HepG2 (cell line): Measurements from ENCODE around the gene MED28. TPM values are rescaled to one million over a fixed set of nuclear protein-coding genes. Genes with fewer than 3 reads are reported as not detected.

Source experiments
- AKAP8 ChIP-seq: sonication (generic); formaldehyde crosslinking; IDR thresholded peaks from 2 replicates; pipeline ENCODE4 v1.5.1; 2020; ENCODE audit warnings: mild to moderate bottlenecking, missing genetic modification reagents
- CENPX ChIP-seq: sonication (generic); formaldehyde crosslinking; IDR thresholded peaks from 2 replicates; pipeline ENCODE4 v1.9.0; 2021; ENCODE audit warnings: mild to moderate bottlenecking, missing genetic modification reagents, moderate library complexity
- HOXA3 ChIP-seq: sonication (generic); formaldehyde crosslinking; IDR thresholded peaks from 2 replicates; pipeline ENCODE4 v1.5.0; 2020; ENCODE audit warnings: missing genetic modification reagents
- KDM5A ChIP-seq: fragments of 200-600 bp; sonication (generic); IDR thresholded peaks from 2 replicates; pipeline ENCODE4 v1.7.0; 2018; ENCODE audit warnings: antibody characterized with exemption, mild to moderate bottlenecking, low read length, borderline replicate concordance
- MBNL3 ChIP-seq: fragments of 250-450 bp; sonication (Bioruptor Pico); conservative IDR thresholded peaks from 2 replicates; pipeline ENCODE4 v1.8.0; 2022; ENCODE audit warnings: mild to moderate bottlenecking, inconsistent platforms
- MEF2D ChIP-seq: sonication (generic); formaldehyde crosslinking; IDR thresholded peaks from 2 replicates; pipeline ENCODE4 v1.5.1; 2020; ENCODE audit warnings: mild to moderate bottlenecking, missing genetic modification reagents
- MTA1 ChIP-seq: sonication (generic); formaldehyde crosslinking; IDR thresholded peaks from 2 replicates; pipeline ENCODE4 v1.4.0; 2020; ENCODE audit warnings: missing genetic modification reagents, mild to moderate bottlenecking, borderline replicate concordance
- XBP1 ChIP-seq: sonication (generic); formaldehyde crosslinking; IDR thresholded peaks from 2 replicates; pipeline ENCODE4 v1.5.0; 2020; ENCODE audit warnings: missing genetic modification reagents
- ZNF7 ChIP-seq: IDR thresholded peaks from 2 replicates; pipeline ENCODE4 v1.6.1; 2016; ENCODE audit warnings: missing biosample characterization, missing genetic modification reagents
- polyA plus RNA-seq, 8 experiments: library from polyadenylated mRNA; depleted of rRNA in 3 of 8; stranded (reverse) in 7 of 8; unstranded in 1 of 8; fragments of >200 nt; fragmentation: Illumina TruSeq in 4 of 8; extraction: Trizol in 4 of 8; gene quantifications; 2 replicates each; pipeline versions ENCODE4 v1.2.1 to v1.2.3, GENCODE V29; 2011 to 2016; ENCODE audit warnings: low read depth in 4 of 8, missing spikeins in 1 of 8, mixed read lengths in 1 of 8; ENCODE audit not compliant: insufficient read depth in 1 of 8
- total RNA-seq, 5 experiments: library from RNA; depleted of rRNA; stranded (reverse); fragments of >200 nt; fragmentation: Illumina TruSeq; extraction: Trizol; gene quantifications; 2 replicates each; pipeline ENCODE4 v1.2.3, GENCODE V29; 2016; ENCODE audit warnings: low read depth in 1 of 5
- TF ChIP-seq, protein P1 (sequence below): sonication (generic); formaldehyde crosslinking; IDR thresholded peaks from 2 replicates; pipeline ENCODE4 v1.4.0; 2020; ENCODE audit warnings: missing genetic modification reagents, borderline replicate concordance
- TF ChIP-seq, protein P2 (sequence below): IDR thresholded peaks from 2 replicates; pipeline ENCODE4 v1.6.1; 2016; ENCODE audit warnings: low read depth, missing genetic modification reagents, missing compliant biosample characterization
- TF ChIP-seq, protein P3 (sequence below): IDR thresholded peaks from 2 replicates; pipeline ENCODE4 v1.6.1; 2016; ENCODE audit warnings: control low read depth
- TF ChIP-seq, protein P4 (sequence below), 2 experiments: sonication (generic) in 1 of 2; formaldehyde crosslinking in 1 of 2; IDR thresholded peaks; 2 replicates each; pipeline versions ENCODE4 v1.6.1 to v1.9.0; 2014 to 2022; ENCODE audit warnings: antibody characterized with exemption in 1 of 2, borderline replicate concordance in 1 of 2, inconsistent platforms in 1 of 2, low read depth in 1 of 2, missing genetic modification reagents in 1 of 2

MED28 gene
- total and polyA plus RNA-seq, 2 of the 13 experiments (the other 11 are each of a cell fraction or from before 2014, with no cell fraction given): 41.3 to 65.7 TPM

DNA sequence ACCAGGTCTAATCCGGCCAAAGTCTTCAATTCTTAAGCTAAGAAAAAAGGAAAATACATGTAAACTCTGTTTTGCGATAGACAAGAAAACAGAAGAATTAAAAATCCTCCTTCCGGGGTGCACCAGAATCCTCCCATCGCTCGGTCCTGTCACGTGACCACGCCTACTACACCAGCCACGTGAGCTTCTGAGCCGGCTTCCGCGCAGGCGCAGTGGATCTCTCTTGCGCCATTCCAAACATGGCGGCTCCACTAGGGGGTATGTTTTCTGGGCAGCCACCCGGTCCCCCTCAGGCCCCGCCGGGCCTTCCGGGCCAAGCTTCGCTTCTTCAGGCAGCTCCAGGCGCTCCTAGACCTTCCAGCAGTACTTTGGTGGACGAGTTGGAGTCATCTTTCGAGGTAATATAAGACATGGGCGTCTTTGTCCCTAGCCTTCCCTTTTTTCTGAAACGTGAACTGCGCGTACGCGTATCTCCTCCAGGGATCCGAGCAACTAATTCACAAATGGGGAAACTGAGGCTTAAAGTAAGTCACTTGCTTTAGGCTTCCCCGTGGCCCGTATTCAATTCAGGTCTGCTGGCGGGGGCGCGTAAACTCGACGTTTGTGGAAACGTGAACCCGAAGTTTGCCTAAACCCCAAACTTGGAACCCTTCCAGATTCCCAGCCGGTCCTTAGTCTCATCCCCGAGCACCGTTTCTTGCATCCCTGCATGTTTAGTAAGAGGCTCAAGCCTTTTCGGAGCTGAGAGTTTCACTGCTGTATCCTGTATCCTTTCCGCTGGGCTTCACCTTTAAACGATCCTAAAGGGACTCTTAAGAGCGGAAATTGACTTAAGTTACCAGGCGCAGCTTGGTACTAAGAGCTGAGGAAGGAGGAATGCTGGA, at the start of gene MED28 (continued):
- TF ChIP-seq, protein P1, sequence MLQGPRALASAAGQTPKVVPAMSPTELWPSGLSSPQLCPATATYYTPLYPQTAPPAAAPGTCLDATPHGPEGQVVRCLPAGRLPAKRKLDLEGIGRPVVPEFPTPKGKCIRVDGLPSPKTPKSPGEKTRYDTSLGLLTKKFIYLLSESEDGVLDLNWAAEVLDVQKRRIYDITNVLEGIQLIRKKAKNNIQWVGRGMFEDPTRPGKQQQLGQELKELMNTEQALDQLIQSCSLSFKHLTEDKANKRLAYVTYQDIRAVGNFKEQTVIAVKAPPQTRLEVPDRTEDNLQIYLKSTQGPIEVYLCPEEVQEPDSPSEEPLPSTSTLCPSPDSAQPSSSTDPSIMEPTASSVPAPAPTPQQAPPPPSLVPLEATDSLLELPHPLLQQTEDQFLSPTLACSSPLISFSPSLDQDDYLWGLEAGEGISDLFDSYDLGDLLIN (CRISPR knock-in tag): no peak
- TF ChIP-seq HOXA3 (CRISPR knock-in tag) (peak; percentile 93), MTA1 (CRISPR knock-in tag) (no peak), KDM5A (peak; percentile 96), ZNF7 (CRISPR knock-in tag) (no peak), MEF2D (CRISPR knock-in tag) (no peak), AKAP8 (CRISPR knock-in tag) (0 out of 2 replicates have a peak, but pooled peaks have one; percentile 34), XBP1 (CRISPR knock-in tag) (no peak), CENPX (no peak), MBNL3 (CRISPR knock-in tag) (no peak)
- TF ChIP-seq, protein P2, sequence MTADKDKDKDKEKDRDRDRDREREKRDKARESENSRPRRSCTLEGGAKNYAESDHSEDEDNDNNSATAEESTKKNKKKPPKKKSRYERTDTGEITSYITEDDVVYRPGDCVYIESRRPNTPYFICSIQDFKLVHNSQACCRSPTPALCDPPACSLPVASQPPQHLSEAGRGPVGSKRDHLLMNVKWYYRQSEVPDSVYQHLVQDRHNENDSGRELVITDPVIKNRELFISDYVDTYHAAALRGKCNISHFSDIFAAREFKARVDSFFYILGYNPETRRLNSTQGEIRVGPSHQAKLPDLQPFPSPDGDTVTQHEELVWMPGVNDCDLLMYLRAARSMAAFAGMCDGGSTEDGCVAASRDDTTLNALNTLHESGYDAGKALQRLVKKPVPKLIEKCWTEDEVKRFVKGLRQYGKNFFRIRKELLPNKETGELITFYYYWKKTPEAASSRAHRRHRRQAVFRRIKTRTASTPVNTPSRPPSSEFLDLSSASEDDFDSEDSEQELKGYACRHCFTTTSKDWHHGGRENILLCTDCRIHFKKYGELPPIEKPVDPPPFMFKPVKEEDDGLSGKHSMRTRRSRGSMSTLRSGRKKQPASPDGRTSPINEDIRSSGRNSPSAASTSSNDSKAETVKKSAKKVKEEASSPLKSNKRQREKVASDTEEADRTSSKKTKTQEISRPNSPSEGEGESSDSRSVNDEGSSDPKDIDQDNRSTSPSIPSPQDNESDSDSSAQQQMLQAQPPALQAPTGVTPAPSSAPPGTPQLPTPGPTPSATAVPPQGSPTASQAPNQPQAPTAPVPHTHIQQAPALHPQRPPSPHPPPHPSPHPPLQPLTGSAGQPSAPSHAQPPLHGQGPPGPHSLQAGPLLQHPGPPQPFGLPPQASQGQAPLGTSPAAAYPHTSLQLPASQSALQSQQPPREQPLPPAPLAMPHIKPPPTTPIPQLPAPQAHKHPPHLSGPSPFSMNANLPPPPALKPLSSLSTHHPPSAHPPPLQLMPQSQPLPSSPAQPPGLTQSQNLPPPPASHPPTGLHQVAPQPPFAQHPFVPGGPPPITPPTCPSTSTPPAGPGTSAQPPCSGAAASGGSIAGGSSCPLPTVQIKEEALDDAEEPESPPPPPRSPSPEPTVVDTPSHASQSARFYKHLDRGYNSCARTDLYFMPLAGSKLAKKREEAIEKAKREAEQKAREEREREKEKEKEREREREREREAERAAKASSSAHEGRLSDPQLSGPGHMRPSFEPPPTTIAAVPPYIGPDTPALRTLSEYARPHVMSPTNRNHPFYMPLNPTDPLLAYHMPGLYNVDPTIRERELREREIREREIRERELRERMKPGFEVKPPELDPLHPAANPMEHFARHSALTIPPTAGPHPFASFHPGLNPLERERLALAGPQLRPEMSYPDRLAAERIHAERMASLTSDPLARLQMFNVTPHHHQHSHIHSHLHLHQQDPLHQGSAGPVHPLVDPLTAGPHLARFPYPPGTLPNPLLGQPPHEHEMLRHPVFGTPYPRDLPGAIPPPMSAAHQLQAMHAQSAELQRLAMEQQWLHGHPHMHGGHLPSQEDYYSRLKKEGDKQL (CRISPR knock-in tag): no peak
- TF ChIP-seq, protein P3, sequence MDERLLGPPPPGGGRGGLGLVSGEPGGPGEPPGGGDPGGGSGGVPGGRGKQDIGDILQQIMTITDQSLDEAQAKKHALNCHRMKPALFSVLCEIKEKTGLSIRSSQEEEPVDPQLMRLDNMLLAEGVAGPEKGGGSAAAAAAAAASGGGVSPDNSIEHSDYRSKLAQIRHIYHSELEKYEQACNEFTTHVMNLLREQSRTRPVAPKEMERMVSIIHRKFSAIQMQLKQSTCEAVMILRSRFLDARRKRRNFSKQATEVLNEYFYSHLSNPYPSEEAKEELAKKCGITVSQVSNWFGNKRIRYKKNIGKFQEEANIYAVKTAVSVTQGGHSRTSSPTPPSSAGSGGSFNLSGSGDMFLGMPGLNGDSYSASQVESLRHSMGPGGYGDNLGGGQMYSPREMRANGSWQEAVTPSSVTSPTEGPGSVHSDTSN (CRISPR knock-in tag): no peak
- TF ChIP-seq, protein P4, sequence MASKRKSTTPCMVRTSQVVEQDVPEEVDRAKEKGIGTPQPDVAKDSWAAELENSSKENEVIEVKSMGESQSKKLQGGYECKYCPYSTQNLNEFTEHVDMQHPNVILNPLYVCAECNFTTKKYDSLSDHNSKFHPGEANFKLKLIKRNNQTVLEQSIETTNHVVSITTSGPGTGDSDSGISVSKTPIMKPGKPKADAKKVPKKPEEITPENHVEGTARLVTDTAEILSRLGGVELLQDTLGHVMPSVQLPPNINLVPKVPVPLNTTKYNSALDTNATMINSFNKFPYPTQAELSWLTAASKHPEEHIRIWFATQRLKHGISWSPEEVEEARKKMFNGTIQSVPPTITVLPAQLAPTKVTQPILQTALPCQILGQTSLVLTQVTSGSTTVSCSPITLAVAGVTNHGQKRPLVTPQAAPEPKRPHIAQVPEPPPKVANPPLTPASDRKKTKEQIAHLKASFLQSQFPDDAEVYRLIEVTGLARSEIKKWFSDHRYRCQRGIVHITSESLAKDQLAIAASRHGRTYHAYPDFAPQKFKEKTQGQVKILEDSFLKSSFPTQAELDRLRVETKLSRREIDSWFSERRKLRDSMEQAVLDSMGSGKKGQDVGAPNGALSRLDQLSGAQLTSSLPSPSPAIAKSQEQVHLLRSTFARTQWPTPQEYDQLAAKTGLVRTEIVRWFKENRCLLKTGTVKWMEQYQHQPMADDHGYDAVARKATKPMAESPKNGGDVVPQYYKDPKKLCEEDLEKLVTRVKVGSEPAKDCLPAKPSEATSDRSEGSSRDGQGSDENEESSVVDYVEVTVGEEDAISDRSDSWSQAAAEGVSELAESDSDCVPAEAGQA (IDR thresholded peaks at IDR 0.05; ENCODE audit: low read depth): peak; percentile 87; the same call in 1 of the 2 replicates
- TF ChIP-seq, protein P4 (CRISPR knock-in tag; IDR thresholded peaks at IDR 0.05; ENCODE audit: borderline replicate concordance): no peak
